GM18907 (cell line): ENCODE results near the gene PRCD.
"Not testable (repeated sequence)": the region's sequence is repeated elsewhere in the genome, so short reads cannot be mapped to it uniquely, and the experiment has no call there.

ENCODE experiments used
- ATAC-seq: cut with Tn5 transposase; IDR thresholded peaks from one replicate; pipeline ENCODE4 v1.9.1; 2021; ENCODE audit warnings: mild to moderate bottlenecking, moderate library complexity; ENCODE audit not compliant: unreplicated experiment

PRCD gene

DNA sequence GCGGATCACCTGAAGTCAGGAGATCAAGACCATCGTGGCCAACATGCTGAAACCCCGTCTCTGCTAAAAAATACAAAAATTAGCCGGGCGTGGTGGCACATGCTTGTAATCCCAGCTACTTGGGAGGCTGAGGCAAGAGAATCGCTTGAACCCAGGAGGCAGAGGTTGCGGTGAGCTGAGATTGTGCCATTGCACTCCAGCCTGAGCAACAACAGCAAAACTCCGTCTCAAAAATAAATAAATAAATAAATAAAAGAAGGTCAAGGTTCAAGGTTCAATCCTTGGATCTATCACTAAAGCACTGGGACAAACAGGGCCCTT is 14.4 kb upstream of the PRCD start:
- ATAC-seq = not testable (repeated sequence)

DNA sequence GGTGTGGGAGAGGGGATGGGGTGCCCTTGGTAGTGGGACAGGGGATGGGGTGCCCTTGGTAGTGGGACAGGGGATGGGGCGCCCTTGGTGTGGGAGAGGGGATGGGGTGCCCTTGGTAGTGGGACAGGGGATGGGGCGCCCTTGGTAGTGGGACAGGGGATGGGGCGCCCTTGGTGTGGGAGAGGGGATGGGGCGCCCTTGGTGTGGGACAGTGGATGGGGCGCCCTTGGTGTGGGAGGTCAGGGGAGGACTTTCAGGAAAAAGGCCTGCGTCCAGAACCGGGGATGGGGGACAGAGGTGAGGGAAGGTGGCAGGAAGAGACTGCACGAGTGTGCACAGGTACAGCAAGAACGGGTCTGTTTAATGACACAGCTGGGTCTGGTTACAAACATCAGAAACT is 12.8 kb upstream of the PRCD start:
- not testable (repeated sequence) for ATAC-seq

GRCh38 chr17:76527430-76528111 is 12.3 kb upstream of the PRCD start:
- ATAC-seq = peak; percentile 63

GRCh38 chr17:76528156-76528527 is 11.7 kb upstream of the PRCD start:
- peak; percentile 55 for ATAC-seq

DNA sequence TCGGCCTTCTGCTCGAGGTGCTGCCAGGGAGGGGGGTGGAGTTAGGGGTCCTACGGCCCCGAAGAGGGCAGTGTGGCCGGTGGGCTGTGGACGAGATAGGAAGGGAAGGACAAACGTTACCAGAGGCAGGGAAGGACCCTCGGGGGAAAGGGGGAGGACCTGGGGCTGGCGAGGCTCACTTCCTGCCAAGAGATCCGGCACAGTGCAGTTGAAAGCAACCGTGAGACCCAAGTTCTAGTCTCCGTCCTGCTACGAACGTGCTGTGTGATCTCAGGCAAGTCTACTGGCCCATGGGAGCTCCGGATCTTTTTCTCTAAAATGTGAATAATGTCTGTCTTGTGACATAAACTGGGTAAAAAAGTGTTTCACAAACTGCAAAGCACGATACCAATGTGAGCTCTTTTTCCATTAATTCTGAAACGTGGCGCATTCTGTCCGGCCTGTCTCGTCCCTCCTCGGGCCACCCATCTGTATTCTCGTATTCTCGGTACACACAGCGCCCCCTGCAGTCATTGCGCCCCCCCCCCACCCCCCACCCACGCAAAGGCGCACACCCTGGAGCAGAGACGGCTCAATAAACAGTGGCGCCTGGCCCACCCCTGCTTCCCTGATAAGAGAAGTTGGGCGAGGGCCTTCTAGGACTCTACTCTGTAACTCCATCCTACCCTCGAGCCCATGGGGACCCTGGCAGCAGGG is 11.2 kb upstream of the PRCD start:
- no peak for ATAC-seq

GRCh38 chr17:76529224-76530094 is 10.4 kb upstream of the PRCD start:
- ATAC-seq = no peak

DNA sequence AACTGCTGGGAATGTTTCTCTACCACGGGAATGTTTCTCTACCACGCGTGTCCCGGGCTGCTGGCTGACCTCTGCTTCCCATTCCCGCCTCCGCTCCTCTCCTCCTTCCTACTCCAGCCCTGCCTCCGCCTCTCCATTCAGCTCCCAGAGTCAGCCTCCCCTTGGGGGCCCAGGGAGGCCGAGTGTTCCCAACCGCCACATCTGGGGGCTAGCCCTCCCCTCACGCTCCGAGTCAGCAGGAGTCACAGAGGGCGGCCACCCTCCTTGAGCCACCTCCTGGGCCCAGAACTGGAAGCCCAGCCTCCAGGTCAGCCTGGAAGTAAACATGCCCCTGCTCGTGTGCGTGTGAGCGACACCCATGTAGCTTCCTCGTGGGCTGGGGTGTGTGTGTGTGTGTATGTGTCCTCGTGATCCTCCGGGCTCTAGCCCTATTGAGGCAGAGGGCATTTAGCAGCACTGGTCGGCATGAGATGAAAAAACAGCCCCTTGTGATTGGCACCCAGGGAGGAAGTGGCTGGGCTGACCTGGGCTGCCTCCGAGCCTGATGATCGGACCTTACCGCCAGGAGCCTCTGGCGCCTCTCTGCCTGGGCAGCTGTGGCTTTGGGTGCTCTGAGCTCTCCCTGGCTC is 9.6 kb upstream of the PRCD start:
- ATAC-seq = no peak

DNA sequence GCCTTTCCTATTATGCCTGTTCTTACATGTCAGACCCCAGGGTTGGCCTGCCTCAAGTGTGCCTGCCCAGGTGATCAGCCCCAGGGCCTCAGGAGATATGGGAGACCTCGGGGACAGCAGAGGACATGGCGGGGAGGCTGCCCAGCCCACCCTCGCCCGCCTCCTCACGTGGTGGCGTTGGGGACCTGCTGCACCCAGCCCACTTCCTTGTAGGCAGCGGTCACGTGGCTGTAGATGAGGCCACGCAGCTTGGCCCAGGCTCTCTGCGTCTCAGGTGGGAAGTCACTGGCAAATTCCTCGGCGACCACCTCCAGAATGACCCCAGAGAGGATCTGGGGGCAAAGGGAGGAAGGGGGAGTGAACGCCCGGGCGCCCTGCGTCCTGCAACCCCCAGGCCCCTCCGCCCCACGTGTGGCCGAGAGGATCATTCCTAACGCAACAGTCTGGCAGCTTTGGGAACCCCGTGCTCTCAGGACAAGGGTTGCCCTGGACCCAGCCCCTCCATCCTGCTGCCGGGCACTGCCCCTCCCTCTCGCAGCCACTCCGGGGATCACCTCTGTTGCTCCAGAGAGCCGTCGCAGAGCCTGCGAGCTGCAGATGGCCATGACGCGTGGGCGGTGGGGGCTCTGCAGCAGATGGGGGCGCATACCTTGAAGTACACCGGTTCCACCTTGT is 8.9 kb upstream of the PRCD start:
- ATAC-seq = no peak

DNA sequence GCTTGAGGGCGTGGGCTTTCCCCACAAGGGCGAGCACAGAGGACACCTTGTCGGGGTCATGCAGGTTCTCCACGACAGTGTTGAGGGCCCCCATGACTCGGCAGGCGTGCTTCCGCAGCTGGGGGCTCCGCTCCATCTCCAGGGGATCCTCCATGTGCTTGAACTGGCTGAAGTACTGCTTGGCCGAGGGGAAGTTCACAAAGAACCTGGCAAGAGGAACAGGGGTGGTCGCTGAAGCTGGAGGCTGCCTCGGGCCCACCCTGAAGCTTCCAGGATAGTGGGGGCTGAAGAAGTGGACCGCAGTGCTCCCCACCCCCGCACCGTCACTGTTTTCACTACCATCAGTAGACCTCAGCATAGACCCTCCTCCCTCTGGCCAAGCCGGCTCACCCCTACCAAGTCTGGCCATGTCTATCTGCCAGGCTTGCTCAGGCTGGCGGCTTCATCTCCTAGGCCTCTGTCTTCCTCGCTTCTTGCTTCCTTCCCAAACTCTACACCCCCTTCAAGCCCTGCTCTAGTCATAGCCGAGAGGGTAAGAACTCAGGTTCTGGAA is 8.3 kb upstream of the PRCD start:
- ATAC-seq = no peak

- no peak for ATAC-seq
Observed at GRCh38 chr17:76532072-76532651, 7.7 kb upstream of the PRCD start.

DNA sequence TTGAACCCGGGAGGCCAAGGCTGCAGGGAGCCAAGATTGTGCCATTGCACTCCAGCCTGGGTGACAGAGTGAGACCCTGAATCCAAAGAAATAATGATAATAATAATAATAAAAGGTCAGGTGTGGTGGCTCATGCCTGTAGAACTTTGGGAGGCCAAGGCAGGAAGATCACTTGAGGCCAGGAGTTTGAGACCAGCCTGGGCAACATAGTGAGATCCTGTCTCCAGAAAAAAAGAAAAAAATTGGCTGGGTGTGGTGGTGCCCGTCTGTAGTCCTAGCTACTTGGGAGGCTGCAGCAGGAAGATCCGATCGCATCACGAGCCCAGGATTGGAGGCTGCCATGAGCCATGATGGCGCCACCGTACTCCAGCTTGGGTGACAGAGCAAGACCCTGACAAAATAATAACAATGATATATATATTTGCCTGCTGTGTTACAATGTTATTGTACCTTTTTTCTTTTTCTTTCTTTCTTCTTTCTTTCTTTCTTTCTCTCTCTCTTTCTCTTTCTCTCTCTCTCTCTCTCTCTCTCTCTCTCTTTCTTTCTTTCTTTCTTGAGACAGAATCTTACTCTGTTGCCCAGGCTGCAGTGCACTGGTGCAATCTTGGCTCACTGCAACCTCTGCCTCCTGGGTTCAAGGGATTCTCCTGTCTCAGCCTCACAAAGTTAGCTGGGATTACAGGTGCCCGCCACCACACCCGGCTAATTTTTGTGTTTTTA is 6.0 kb upstream of the PRCD start:
- ATAC-seq = not testable (repeated sequence)

DNA sequence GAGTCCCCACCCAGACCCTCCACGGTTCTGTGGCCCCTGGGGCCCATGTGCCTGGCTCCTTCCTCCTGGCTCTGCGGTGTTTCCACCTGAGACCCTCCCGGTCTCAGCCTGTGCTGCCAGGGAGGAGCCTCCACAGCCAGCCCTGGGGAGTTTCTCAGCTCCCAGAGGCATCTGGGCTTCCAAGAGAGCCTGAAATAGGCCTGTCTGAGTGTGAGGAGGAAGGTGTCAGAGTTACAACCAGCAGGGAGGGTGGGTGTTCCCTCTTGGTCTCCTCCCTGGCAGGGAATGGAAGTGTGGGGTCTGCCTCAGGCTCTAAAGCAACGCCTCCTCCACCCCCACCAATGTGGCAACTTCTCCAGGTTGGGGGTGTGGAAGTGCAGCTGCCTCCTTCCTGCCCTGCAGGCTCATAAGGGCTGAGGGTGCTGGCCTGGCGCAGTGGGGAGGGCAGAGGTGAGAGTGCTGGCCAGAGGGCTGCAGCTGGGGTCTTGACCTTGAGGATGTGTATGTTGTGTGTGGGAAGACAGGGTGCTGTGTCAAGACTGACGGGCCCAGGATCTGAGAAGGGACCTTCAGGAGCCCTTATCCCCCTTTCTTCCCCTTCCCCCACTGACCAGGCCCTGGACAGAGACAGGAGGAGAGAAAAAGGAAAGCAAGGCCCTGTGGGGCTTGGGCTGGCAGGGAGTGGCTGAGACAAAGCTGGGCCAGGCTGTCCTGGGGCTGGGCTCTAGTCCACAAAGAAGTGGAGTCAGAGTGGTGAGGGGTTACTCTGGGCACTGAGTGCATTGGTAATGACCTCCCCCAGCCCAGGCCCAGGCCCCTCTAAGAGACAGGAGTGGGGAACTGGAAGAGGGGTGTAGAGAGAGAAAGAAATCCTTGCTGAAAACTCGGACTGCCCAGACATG is 4.8 kb upstream of the PRCD start:
- no peak for ATAC-seq

GRCh38 chr17:76535788-76536510 is 3.9 kb upstream of the PRCD start:
- ATAC-seq = no peak

DNA sequence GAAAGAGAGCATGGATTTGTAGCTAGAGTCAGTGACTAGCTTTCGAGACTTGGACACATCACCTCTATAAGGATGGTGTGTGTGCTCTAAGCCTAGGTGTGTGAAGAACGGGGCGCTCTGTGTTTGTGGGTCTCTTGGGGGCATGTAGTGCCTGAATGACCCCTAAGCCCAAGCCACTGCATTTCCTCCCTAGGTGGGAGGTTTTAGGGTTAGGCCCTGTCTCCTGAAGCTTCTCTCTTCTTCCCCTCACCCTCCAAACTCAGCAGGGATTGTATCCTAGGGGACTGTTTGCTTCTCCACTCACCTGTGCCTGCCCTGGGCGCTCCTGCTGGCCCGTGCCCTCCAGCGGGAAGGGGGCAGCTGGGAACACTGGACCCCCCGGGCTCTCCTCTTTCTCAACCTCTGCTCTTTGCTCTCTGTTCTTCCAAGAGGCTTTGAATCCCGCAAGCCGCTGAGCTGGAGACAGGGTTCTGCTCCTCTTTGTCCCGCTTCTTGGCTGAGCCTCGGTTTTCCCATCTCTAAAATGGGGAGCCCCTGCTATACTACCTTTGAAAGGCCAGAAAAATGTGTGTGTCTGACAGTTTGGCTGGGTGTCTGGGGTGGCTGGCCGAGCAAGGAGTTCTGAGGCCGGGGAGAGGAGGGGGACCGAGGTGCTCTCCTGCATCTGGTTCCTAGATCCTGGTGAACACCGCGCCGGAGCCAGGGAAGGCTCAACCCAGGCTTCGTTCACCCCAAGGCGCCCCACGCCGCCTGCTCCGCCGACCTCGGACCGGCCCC is 3.1 kb upstream of the PRCD start:
- no peak for ATAC-seq

GRCh38 chr17:76537288-76537577 is 2.6 kb upstream of the PRCD start:
- ATAC-seq = no peak

GRCh38 chr17:76537578-76538280 is 2.1 kb upstream of the PRCD start, which contains the start of gene CYGB:
Gene CYGB (minus strand): TSS chr17:76537709. CDS start chr17:76537542, 167 bp downstream.
- ATAC-seq = no peak
